Measurements from ENCODE around the gene F2R.
"Not testable (repeated sequence)": the region's sequence is repeated elsewhere in the genome, so short reads cannot be mapped to it uniquely, and the experiment has no call there.

DNA sequence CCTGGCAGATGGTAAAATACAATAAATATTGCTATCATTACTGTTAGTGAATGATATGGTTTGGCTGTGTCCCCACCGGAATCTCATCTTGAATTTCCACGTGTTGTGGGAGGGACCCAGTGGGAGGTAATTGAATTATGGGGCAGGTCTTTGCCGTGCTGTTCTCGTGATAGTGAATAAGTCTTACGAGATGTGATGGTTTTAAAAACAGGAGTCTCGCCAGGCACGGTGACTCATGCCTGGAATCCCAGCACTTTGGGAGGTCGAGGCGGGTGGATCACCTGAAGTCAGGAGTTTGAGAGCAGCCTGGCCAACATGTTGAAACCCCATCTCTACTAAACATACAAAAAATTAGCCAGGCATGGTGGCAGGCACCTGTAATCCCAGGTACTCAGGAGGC lies 45.2 kb downstream of the F2R start:
- TF ChIP-seq POLR2A (IDR thresholded peaks at IDR 0.05) = not testable (repeated sequence)
- TF ChIP-seq, protein P1, sequence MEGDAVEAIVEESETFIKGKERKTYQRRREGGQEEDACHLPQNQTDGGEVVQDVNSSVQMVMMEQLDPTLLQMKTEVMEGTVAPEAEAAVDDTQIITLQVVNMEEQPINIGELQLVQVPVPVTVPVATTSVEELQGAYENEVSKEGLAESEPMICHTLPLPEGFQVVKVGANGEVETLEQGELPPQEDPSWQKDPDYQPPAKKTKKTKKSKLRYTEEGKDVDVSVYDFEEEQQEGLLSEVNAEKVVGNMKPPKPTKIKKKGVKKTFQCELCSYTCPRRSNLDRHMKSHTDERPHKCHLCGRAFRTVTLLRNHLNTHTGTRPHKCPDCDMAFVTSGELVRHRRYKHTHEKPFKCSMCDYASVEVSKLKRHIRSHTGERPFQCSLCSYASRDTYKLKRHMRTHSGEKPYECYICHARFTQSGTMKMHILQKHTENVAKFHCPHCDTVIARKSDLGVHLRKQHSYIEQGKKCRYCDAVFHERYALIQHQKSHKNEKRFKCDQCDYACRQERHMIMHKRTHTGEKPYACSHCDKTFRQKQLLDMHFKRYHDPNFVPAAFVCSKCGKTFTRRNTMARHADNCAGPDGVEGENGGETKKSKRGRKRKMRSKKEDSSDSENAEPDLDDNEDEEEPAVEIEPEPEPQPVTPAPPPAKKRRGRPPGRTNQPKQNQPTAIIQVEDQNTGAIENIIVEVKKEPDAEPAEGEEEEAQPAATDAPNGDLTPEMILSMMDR (IDR thresholded peaks at IDR 0.05) = not testable (repeated sequence)

All from esophagus squamous epithelium (tissue), 4 donors.